HepG2 (cell line): Measurements from ENCODE around the gene FKBP9. TPM values are rescaled to one million over a fixed set of nuclear protein-coding genes. Genes with fewer than 3 reads are reported as not detected.
A peak's percentile ranks its signal among the peaks of the same experiment; 100 is the strongest.

ENCODE experiments used
- ATAC-seq: fragments of 200-7000 bp; cut with Tn5 transposase; 3 replicates; pipeline ENCODE4 v1.9.1; 2020; ENCODE audit warnings: mild to moderate bottlenecking, moderate library complexity
- BruUV-seq: library from RNA; stranded (reverse); fragments of 400-500 nt; replicated peaks from 2 replicates; lab custom pipeline; 2021; lab: Mats Ljungman, UMichigan
- CTCF ChIA-PET: fragments of 300-600 bp; formaldehyde crosslinking; extraction: SDS; loops from one replicate; lab custom pipeline; 2021; ENCODE audit warnings: low total read pairs, inconsistent platforms, low intra/inter-chr PET ratio; lab: Yijun Ruan, JAX
- POLR2A ChIA-PET: fragments of 350-600 bp; sonication (Branson Sonifier 250); formaldehyde crosslinking; loops from one replicate; lab custom pipeline; 2020; ENCODE audit warnings: antibody characterized with exemption, inconsistent platforms; lab: Yijun Ruan, JAX
- DNase-seq: peaks from one replicate; pipeline ENCODE4 v3.0.0-alpha.2; 2015; ENCODE audit warnings: low spot score
- FAIRE-seq: peaks from 3 replicates; lab custom pipeline; 2011; peaks lifted over from hg19 to GRCh38; lab: Jason Lieb, UNC
- H2AFZ ChIP-seq: one replicate; pipeline ENCODE4 v1.6.1; 2011; ENCODE audit warnings: low read length, inconsistent platforms
- H3K27ac ChIP-seq: fragments of 300-600 bp; 3 replicates; pipeline ENCODE4 v1.8.0; 2011; ENCODE audit warnings: mixed run types, mild to moderate bottlenecking, mixed read lengths, low read length, inconsistent platforms; ENCODE audit not compliant: insufficient read depth; ENCODE audit errors: extremely low read length
- H3K27me3 ChIP-seq, 2 experiments: fragments of 200-600 bp in 1 of 2; 2 replicates in 1 of 2; 3 replicates in 1 of 2; pipeline versions ENCODE4 v1.6.0 to v1.8.0; 2011; ENCODE audit warnings: low read length in 2 of 2, mild to moderate bottlenecking in 2 of 2, moderate library complexity in 2 of 2, inconsistent platforms in 1 of 2; ENCODE audit not compliant: insufficient read depth in 2 of 2, control insufficient read depth in 1 of 2
- H3K36me3 ChIP-seq, 2 experiments: fragments of 200-600 bp in 1 of 2; replicated peaks in 1 of 2; 2 replicates in 1 of 2; 3 replicates in 1 of 2; pipeline versions ENCODE4 v1.5.1 to v1.8.0; 2011; ENCODE audit warnings: low read length in 2 of 2, inconsistent platforms in 1 of 2; ENCODE audit not compliant: insufficient read depth in 2 of 2, control insufficient read depth in 1 of 2
- H3K4me1 ChIP-seq: 2 replicates; pipeline ENCODE4 v1.5.1; 2012; ENCODE audit warnings: low read length, inconsistent platforms; ENCODE audit not compliant: insufficient read depth
- H3K4me2 ChIP-seq: 2 replicates; pipeline ENCODE4 v1.6.0; 2011; ENCODE audit warnings: low read depth, low read length, inconsistent platforms
- H3K4me3 ChIP-seq, 3 experiments: fragments of 200-600 bp in 1 of 3; sonication (generic), shearing (Covaris generic) in 1 of 3; replicated peaks in 1 of 3; 2 replicates each; pipeline ENCODE4 v1.5.1; 2011 to 2016; ENCODE audit warnings: low read length in 3 of 3, inconsistent platforms in 2 of 3, low read depth in 2 of 3, mild to moderate bottlenecking in 2 of 3, control low read depth in 1 of 3, mixed read lengths in 1 of 3; ENCODE audit not compliant: insufficient read depth in 1 of 3
- H3K79me2 ChIP-seq: one replicate; pipeline ENCODE4 v1.6.1; 2011; ENCODE audit warnings: low read length, inconsistent platforms; ENCODE audit not compliant: insufficient read depth
- H3K9ac ChIP-seq: 2 replicates; pipeline ENCODE4 v1.6.0; 2011; ENCODE audit warnings: mild to moderate bottlenecking, low read depth, low read length, inconsistent platforms; ENCODE audit not compliant: insufficient read depth
- H3K9me3 ChIP-seq: 2 replicates; pipeline ENCODE4 v1.5.1; 2012; ENCODE audit warnings: mild to moderate bottlenecking, low read length
- H4K20me1 ChIP-seq: 2 replicates; pipeline ENCODE4 v1.6.0; 2011; ENCODE audit warnings: inconsistent platforms, mild to moderate bottlenecking, low read length, moderate library complexity; ENCODE audit not compliant: insufficient read depth
- AGO1 ChIP-seq: fragments of 200-400 bp; formaldehyde crosslinking; IDR thresholded peaks from 2 replicates; pipeline ENCODE4 v1.6.1; 2017; ENCODE audit warnings: mild to moderate bottlenecking, low read depth, low read length, moderate library complexity; ENCODE audit not compliant: poor library complexity, severe bottlenecking
- ASH2L ChIP-seq: fragments of 300-600, 200-600 bp; sonication (generic); IDR thresholded peaks from 2 replicates; pipeline ENCODE4 v1.7.0; 2017; ENCODE audit warnings: low read depth, mild to moderate bottlenecking, moderate library complexity, mixed read lengths, low read length; ENCODE audit not compliant: insufficient read length
- BRD4 ChIP-seq: sonication (generic); formaldehyde crosslinking; IDR thresholded peaks from 2 replicates; pipeline ENCODE4 v1.4.0; 2020; ENCODE audit warnings: missing genetic modification reagents
- CREM ChIP-seq, 2 experiments: sonication (generic) in 1 of 2; formaldehyde crosslinking in 1 of 2; IDR thresholded peaks; 2 replicates each; pipeline versions ENCODE4 v1.4.0 to v1.6.1; 2016 to 2020; ENCODE audit warnings: antibody characterized with exemption in 1 of 2, mild to moderate bottlenecking in 1 of 2, missing genetic modification reagents in 1 of 2
- DMAP1 ChIP-seq: IDR thresholded peaks from 2 replicates; pipeline ENCODE4 v1.6.1; 2016
- FOXO1 ChIP-seq: sonication (generic); formaldehyde crosslinking; IDR thresholded peaks from 2 replicates; pipeline ENCODE4 v1.4.0; 2020; ENCODE audit warnings: missing genetic modification reagents
- MLLT10 ChIP-seq: sonication (generic); formaldehyde crosslinking; IDR thresholded peaks from 2 replicates; pipeline ENCODE4 v1.4.0; 2020; ENCODE audit warnings: missing genetic modification reagents
- MTF1 ChIP-seq: sonication (generic); formaldehyde crosslinking; IDR thresholded peaks from 2 replicates; pipeline ENCODE4 v1.5.0; 2020; ENCODE audit warnings: missing genetic modification reagents
- NFE2L2 ChIP-seq: fragments of 150-350 bp; IDR thresholded peaks from 2 replicates; pipeline ENCODE4 v1.6.1; 2014; ENCODE audit warnings: low read length
- PHF21A ChIP-seq: sonication (generic); formaldehyde crosslinking; IDR thresholded peaks from 2 replicates; pipeline ENCODE4 v1.5.0; 2020; ENCODE audit warnings: mild to moderate bottlenecking, missing genetic modification reagents
- RBM22 ChIP-seq: fragments of 200-400 bp; formaldehyde crosslinking; optimal IDR thresholded peaks from 2 replicates; pipeline ENCODE3; 2017; ENCODE audit warnings: mild to moderate bottlenecking, low read length, moderate library complexity
- YEATS4 ChIP-seq: sonication (generic); formaldehyde crosslinking; IDR thresholded peaks from 2 replicates; pipeline ENCODE4 v1.4.0; 2020; ENCODE audit warnings: missing genetic modification reagents, borderline replicate concordance
- ZNF563 ChIP-seq: sonication (generic); formaldehyde crosslinking; IDR thresholded peaks from 2 replicates; pipeline ENCODE4 v1.8.0; 2022; ENCODE audit warnings: mild to moderate bottlenecking, moderate library complexity, missing genetic modification reagents
- WGBS: methylation state at CpG from one replicate; pipeline ENCODE4 v1.1.6; 2017; ENCODE audit warnings: low lambda C conversion rate; 5-methylcytosine and 5-hydroxymethylcytosine counted together
- in situ Hi-C: cut with HindIII; loops from 2 replicates; pipeline ENCODE4 v1.10.0; 2017; ENCODE audit warnings: low pct_unique_long_range_greater_than_20kb; ENCODE audit not compliant: extremely low pct_ligation_motif_present
- intact Hi-C: fragments of 100-400 bp; cut with micrococcal nuclease; formaldehyde crosslinking; loops from one replicate; pipeline ENCODE4 v1.10.0; 2022; ENCODE audit not compliant: unreplicated experiment
- polyA plus RNA-seq, 8 experiments: library from polyadenylated mRNA; depleted of rRNA in 3 of 8; stranded (reverse) in 7 of 8; unstranded in 1 of 8; fragments of >200 nt; fragmentation: Illumina TruSeq in 4 of 8; extraction: Trizol in 4 of 8; gene quantifications; 2 replicates each; pipeline versions ENCODE4 v1.2.1 to v1.2.3, GENCODE V29; 2011 to 2016; ENCODE audit warnings: low read depth in 4 of 8, missing spikeins in 1 of 8, mixed read lengths in 1 of 8; ENCODE audit not compliant: insufficient read depth in 1 of 8
- total RNA-seq, 5 experiments: library from RNA; depleted of rRNA; stranded (reverse); fragments of >200 nt; fragmentation: Illumina TruSeq; extraction: Trizol; gene quantifications; 2 replicates each; pipeline ENCODE4 v1.2.3, GENCODE V29; 2016; ENCODE audit warnings: low read depth in 1 of 5
- TF ChIP-seq, protein P1 (sequence below): IDR thresholded peaks from 2 replicates; pipeline ENCODE4 v1.6.1; 2018; ENCODE audit warnings: missing genetic modification reagents, mild to moderate bottlenecking, missing compliant biosample characterization
- TF ChIP-seq, protein P2 (sequence below): sonication (generic); formaldehyde crosslinking; IDR thresholded peaks from 2 replicates; pipeline ENCODE4 v1.8.0; 2022; ENCODE audit warnings: missing genetic modification reagents, low read depth, mild to moderate bottlenecking, borderline replicate concordance
- TF ChIP-seq, protein P3 (sequence below): sonication (generic); formaldehyde crosslinking; conservative IDR thresholded peaks from 2 replicates; pipeline ENCODE4 v1.4.0; 2020; ENCODE audit warnings: missing genetic modification reagents
- TF ChIP-seq, protein P4 (sequence below): IDR thresholded peaks from 2 replicates; pipeline ENCODE4 v1.6.1; 2016; ENCODE audit warnings: low read depth, borderline replicate concordance
- TF ChIP-seq, protein P5 (sequence below): sonication (generic); formaldehyde crosslinking; IDR thresholded peaks from 2 replicates; pipeline ENCODE4 v1.4.0; 2020; ENCODE audit warnings: missing genetic modification reagents, borderline replicate concordance

Gene FKBP9
- total and polyA plus RNA-seq, 2 of the 13 experiments (the other 11 are each of a cell fraction or from before 2014, with no cell fraction given): 34.0 to 41.5 TPM

DNA sequence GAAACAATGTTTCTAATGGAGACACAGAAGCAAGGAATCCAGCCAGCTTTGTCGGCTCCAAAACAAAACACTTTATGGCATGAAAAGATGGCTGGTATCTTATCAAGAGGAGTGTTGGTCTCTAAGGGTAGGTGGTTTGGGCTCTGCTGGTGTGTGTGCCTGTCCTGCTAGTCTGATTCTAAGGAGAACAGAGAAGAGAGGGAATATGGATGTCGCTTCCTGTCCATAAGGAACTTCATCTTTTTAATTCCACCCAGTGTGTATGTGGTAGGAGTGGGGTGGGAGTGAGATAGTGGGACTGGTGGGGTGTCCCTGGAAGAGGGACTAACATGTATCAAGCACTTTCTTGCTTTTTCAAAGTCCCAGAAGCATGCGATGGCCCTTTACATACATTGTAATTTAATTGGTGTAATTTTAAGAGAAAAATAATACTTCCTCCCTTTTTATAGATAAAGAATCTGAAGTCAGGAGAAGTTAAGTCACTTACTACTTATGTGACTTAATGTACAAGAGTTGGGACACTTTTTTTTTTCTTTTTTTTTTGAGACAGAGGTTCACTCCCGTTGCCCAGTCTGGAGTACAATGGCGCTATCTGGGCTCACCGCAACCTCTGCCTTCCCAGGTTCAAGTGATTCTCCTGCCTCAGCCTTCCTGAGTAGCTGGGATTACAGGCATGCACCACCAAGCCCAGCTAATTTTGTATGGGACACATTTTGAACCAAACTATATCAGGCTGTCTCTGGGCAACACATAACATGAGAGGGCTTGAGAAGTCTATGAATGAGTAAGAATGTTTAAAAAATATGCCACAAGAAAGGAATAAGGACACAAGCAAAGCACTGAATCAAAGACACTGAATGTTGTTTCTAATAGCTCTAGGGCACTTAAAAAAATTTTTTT is 86.5 kb downstream of the FKBP9 start:
- no peaks in the 10 kb centered on the region for H3K9me3 ChIP-seq
- H3K4me3 ChIP-seq: peak overlapping the region; percentile 46 to 63 (median 49); a peak in 5 of 6 replicates
- peak overlapping the region; percentile 99 for H3K27ac ChIP-seq
- in situ Hi-C loops (no loop called here), intact Hi-C loops (loop anchor here (10.0 kb wide), 1 partner anchor 149 kb away; the partner anchor contains the start of gene KBTBD2)
- ChIA-PET POLR2A (interaction anchor here (0.6 to 1.1 kb wide), 3 partner anchors 15 to 19 kb away, joined by 3 to 5 read pairs (median 3); partner anchors contain the start of gene NT5C3A), CTCF (no interaction called here)
- peak overlapping the region; percentile 88 for H3K4me2 ChIP-seq
- H3K9ac ChIP-seq: peak overlapping the region; percentile 82
- H4K20me1 ChIP-seq: no peaks in the 10 kb centered on the region
- H2AFZ ChIP-seq: no peak overlapping the region
- BruUV-seq: TSS peak; percentile 22
- WGBS: 58% methylated on average over 6 of the region's 6 CpGs
- H3K79me2 ChIP-seq: peaks cover 97% of the 10 kb centered on the region
- no peak for DNase-seq
- H3K36me3 ChIP-seq: no peaks in the 10 kb centered on the region
- H3K4me1 ChIP-seq: peaks cover 80% of the 10 kb centered on the region
- H3K27me3 ChIP-seq: no peaks in the 10 kb centered on the region; a peak in 1 of 5 replicates
- peak; percentile 77 for ATAC-seq
- no peak for FAIRE-seq
- TF ChIP-seq, protein P1, sequence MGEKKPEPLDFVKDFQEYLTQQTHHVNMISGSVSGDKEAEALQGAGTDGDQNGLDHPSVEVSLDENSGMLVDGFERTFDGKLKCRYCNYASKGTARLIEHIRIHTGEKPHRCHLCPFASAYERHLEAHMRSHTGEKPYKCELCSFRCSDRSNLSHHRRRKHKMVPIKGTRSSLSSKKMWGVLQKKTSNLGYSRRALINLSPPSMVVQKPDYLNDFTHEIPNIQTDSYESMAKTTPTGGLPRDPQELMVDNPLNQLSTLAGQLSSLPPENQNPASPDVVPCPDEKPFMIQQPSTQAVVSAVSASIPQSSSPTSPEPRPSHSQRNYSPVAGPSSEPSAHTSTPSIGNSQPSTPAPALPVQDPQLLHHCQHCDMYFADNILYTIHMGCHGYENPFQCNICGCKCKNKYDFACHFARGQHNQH (CRISPR knock-in tag): no peak
- TF ChIP-seq CREM (IDR thresholded peaks at IDR 0.05) (no peak), CREM (CRISPR knock-in tag; IDR thresholded peaks at IDR 0.05) (no peak), AGO1 (no peak), YEATS4 (CRISPR knock-in tag) (no peak), MTF1 (CRISPR knock-in tag) (no peak), BRD4 (CRISPR knock-in tag) (no peak), MLLT10 (CRISPR knock-in tag) (no peak), ASH2L (peak; percentile 99), DMAP1 (CRISPR knock-in tag) (peak; percentile 26; the same call in 1 of the 2 replicates), FOXO1 (CRISPR knock-in tag) (0 out of 2 replicates have a peak, but pooled peaks have one; percentile 9), PHF21A (peak; percentile 18; the same call in 1 of the 2 replicates), NFE2L2 (no peak), ZNF563 (no peak), RBM22 (peak; percentile 17)
- TF ChIP-seq, protein P2, sequence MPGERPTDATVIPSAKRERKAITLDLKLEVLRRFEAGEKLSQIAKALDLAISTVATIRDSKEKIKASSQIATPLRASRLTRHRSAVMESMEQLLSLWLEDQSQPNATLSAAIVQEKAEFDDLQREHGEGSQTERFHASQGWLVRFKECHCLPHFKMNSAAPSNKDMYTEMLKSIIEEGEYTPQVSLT (CRISPR knock-in tag): no peak
- TF ChIP-seq, protein P3, sequence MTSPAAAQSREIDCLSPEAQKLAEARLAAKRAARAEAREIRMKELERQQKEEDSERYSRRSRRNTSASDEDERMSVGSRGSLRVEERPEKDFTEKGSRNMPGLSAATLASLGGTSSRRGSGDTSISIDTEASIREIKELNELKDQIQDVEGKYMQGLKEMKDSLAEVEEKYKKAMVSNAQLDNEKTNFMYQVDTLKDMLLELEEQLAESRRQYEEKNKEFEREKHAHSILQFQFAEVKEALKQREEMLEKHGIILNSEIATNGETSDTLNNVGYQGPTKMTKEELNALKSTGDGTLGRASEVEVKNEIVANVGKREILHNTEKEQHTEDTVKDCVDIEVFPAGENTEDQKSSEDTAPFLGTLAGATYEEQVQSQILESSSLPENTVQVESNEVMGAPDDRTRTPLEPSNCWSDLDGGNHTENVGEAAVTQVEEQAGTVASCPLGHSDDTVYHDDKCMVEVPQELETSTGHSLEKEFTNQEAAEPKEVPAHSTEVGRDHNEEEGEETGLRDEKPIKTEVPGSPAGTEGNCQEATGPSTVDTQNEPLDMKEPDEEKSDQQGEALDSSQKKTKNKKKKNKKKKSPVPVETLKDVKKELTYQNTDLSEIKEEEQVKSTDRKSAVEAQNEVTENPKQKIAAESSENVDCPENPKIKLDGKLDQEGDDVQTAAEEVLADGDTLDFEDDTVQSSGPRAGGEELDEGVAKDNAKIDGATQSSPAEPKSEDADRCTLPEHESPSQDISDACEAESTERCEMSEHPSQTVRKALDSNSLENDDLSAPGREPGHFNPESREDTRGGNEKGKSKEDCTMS (CRISPR knock-in tag): no peak
- TF ChIP-seq, protein P4, sequence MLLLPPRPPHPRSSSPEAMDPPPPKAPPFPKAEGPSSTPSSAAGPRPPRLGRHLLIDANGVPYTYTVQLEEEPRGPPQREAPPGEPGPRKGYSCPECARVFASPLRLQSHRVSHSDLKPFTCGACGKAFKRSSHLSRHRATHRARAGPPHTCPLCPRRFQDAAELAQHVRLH: no peak
- TF ChIP-seq, protein P5, sequence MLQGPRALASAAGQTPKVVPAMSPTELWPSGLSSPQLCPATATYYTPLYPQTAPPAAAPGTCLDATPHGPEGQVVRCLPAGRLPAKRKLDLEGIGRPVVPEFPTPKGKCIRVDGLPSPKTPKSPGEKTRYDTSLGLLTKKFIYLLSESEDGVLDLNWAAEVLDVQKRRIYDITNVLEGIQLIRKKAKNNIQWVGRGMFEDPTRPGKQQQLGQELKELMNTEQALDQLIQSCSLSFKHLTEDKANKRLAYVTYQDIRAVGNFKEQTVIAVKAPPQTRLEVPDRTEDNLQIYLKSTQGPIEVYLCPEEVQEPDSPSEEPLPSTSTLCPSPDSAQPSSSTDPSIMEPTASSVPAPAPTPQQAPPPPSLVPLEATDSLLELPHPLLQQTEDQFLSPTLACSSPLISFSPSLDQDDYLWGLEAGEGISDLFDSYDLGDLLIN (CRISPR knock-in tag): no peak
